ENCODE results near the gene STARD10. TPM values are rescaled to one million over a fixed set of nuclear protein-coding genes. Genes with fewer than 3 reads are reported as not detected.
A peak's percentile ranks its signal among the peaks of the same experiment; 100 is the strongest.
"Not testable (repeated sequence)": the region's sequence is repeated elsewhere in the genome, so short reads cannot be mapped to it uniquely, and the experiment has no call there.

The STARD10 gene
- total RNA-seq, 4 donors from 2014 or later: 42.2 to 83.1 (median 49.4) TPM

DNA sequence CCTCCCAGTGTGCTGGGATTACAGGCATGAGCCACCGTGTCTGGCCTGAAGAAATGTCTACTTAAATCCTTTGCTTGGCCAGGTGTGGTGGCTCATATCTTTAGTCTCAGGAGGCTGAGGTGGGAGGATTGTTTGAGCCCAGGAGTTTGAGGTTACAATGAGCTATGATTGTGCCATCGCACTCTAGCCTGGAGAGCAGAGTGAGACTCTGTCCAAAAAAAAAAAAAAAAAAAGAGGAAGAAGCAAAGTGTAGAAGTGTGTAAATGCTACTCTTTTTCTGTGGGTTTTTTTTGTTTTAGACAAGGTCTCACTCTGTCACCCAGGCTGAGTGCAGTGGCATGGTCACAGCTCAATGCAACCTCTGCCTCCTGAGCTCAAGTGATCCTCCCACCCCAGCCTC lies 13.9 kb upstream of the STARD10 start:
- H3K27me3 ChIP-seq: no peaks in the 10 kb centered on the region
- intact Hi-C loops (cut with DNase I): no loop called here
- no peak for TF ChIP-seq POLR2A (IDR thresholded peaks at IDR 0.05)
- TF ChIP-seq, protein P1, sequence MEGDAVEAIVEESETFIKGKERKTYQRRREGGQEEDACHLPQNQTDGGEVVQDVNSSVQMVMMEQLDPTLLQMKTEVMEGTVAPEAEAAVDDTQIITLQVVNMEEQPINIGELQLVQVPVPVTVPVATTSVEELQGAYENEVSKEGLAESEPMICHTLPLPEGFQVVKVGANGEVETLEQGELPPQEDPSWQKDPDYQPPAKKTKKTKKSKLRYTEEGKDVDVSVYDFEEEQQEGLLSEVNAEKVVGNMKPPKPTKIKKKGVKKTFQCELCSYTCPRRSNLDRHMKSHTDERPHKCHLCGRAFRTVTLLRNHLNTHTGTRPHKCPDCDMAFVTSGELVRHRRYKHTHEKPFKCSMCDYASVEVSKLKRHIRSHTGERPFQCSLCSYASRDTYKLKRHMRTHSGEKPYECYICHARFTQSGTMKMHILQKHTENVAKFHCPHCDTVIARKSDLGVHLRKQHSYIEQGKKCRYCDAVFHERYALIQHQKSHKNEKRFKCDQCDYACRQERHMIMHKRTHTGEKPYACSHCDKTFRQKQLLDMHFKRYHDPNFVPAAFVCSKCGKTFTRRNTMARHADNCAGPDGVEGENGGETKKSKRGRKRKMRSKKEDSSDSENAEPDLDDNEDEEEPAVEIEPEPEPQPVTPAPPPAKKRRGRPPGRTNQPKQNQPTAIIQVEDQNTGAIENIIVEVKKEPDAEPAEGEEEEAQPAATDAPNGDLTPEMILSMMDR (IDR thresholded peaks at IDR 0.05): no peak
- H3K36me3 ChIP-seq: peaks cover 0 to 25% (median 0%) of the 10 kb centered on the region in 3 donors
- DNase-seq: no peak
- H3K4me1 ChIP-seq: peaks cover 3 to 33% (median 5%) of the 10 kb centered on the region in 3 donors
- 66 to 71% methylated on average over 2 of the region's 2 CpGs for WGBS, 2 donors
- H3K9me3 ChIP-seq: no peaks in the 10 kb centered on the region
- H3K27ac ChIP-seq: peak overlapping the region in 3 of 4 donors; percentile 45 to 75 (median 60)
- H3K4me3 ChIP-seq: no peak overlapping the region

DNA sequence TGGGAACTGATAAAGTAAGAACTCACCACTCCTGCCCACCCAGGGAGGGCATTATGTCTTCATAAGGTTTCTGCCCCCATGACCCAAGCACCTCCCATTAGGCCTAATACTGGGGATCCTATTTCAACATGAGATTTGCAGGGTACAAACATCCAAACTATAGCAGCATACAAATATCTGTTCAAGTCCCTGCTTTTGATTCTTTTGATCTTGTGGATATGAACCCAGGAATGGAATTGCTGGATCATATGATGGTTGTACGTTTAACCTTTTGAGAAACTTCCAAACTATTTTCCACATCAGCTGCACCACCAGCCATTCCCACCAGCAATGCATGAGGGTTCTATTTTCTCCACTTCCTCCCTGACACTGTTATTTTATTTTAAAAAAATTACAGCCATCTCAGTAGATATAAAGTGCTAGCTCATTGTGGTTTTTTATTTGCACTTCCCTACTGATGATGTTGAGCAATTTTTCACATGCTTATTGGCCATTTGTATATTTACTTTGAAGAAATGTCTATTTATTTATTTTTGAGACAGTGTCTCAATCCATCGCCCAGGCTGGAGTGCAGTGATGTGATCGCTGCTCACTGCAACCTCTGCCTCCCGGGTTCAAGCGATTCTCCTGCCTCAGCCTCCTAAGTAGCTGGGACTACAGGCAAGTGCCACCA lies 13.3 kb upstream of the STARD10 start:
- peaks cover 0 to 25% (median 0%) of the 10 kb centered on the region in 3 donors for H3K36me3 ChIP-seq
- TF ChIP-seq, protein P1 (IDR thresholded peaks at IDR 0.05): no peak
- TF ChIP-seq POLR2A (IDR thresholded peaks at IDR 0.05): no peak
- intact Hi-C loops (cut with DNase I): no loop called here
- H3K27me3 ChIP-seq: no peaks in the 10 kb centered on the region
- no peak overlapping the region for H3K4me3 ChIP-seq
- peaks cover 0 to 27% (median 0%) of the 10 kb centered on the region in 3 donors for H3K4me1 ChIP-seq
- DNase-seq: no peak
- H3K9me3 ChIP-seq: no peaks in the 10 kb centered on the region
- WGBS, 2 donors: 64 to 67% methylated on average over 5 of the region's 5 CpGs
- H3K27ac ChIP-seq: peak overlapping the region in 3 of 4 donors; percentile 45 to 75 (median 60)

- peak overlapping the region in 2 of 4 donors; percentile 25 for H3K27ac ChIP-seq
- 94 to 100% methylated on average over 1 of the region's 1 CpG for WGBS, 2 donors
- peaks cover 0 to 25% (median 0%) of the 10 kb centered on the region in 3 donors for H3K36me3 ChIP-seq
- H3K4me3 ChIP-seq; intact Hi-C loops (cut with DNase I); H3K9me3 ChIP-seq; H3K27me3 ChIP-seq; DNase-seq: not testable (repeated sequence)
- peaks cover 0 to 19% (median 0%) of the 10 kb centered on the region in 3 donors for H3K4me1 ChIP-seq
These were observed 12.5 kb upstream of the STARD10 start for GRCh38 chr11:72806378-72806777.

DNA sequence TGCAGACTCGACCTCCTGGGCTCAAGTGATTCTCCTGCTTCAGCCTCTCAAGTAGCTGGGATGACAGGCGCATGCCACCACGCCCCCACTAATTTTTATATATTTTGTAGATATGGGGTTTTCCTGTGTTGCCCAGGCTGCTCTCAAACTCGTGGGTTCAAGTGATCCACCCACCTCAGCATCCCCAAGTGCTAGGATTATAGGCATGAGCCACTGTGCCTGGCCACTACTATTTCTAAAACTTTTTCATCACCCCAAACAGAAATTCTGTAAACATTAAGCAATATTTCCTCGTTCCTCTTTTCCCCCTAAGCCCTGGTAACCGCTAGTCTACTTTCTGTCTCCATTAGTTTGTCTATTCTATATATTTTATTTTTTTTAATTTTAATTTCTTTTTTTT lies 11.4 kb upstream of the STARD10 start:
- DNase-seq: no peak
- intact Hi-C loops (cut with DNase I): no loop called here
- no peaks in the 10 kb centered on the region for H3K27me3 ChIP-seq
- no peaks in the 10 kb centered on the region for H3K9me3 ChIP-seq
- H3K4me3 ChIP-seq: no peak overlapping the region
- peaks cover 0 to 17% (median 0%) of the 10 kb centered on the region in 3 donors for H3K36me3 ChIP-seq
- WGBS, 2 donors: 66 to 72% methylated on average over 6 of the region's 6 CpGs
- no peak for TF ChIP-seq POLR2A (IDR thresholded peaks at IDR 0.05)
- TF ChIP-seq, protein P1 (IDR thresholded peaks at IDR 0.05): no peak
- no peak overlapping the region for H3K27ac ChIP-seq
- peaks cover 0 to 11% (median 0%) of the 10 kb centered on the region in 3 donors for H3K4me1 ChIP-seq

- H3K36me3 ChIP-seq: no peaks in the 10 kb centered on the region
These were observed 9.0 kb upstream of the STARD10 start for GRCh38 chr11:72802822-72803221.

More at GRCh38 chr11:72802822-72803221, 9.0 kb upstream of the STARD10 start:
- H3K27ac ChIP-seq: no peak overlapping the region
- 72 to 93% methylated on average over 6 of the region's 6 CpGs for WGBS, 2 donors
- H3K4me3 ChIP-seq: no peak overlapping the region
- no peaks in the 10 kb centered on the region for H3K9me3 ChIP-seq
- intact Hi-C loops (cut with DNase I): no loop called here
- DNase-seq: no peak
- no peaks in the 10 kb centered on the region for H3K27me3 ChIP-seq
- no peak for TF ChIP-seq POLR2A (IDR thresholded peaks at IDR 0.05)
- TF ChIP-seq, protein P1 (IDR thresholded peaks at IDR 0.05): no peak
- H3K4me1 ChIP-seq: peaks cover 0 to 11% (median 0%) of the 10 kb centered on the region in 3 donors

Measured in esophagus squamous epithelium (tissue), 5 donors.